ENCODE results near the gene IFT88.

DNA sequence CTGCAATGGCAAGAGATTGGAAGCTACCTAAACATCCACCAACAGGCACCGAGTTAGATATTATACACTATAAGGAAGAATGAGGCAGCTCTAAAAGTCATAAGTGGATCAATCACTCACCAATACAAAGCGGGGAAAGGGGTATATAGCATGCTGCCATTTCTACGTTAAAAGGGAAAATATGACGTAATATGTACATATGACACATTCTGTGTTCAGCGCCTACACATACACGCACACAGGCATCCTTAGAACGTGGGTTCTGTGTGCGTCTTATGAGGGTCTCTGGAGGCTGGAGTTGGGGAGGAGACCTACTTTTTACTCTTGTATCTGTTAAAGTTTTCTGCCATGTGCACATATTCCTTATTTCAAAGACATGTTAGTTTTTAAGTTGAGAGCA lies 142.4 kb downstream of the IFT88 start:
- TF ChIP-seq, protein P1, sequence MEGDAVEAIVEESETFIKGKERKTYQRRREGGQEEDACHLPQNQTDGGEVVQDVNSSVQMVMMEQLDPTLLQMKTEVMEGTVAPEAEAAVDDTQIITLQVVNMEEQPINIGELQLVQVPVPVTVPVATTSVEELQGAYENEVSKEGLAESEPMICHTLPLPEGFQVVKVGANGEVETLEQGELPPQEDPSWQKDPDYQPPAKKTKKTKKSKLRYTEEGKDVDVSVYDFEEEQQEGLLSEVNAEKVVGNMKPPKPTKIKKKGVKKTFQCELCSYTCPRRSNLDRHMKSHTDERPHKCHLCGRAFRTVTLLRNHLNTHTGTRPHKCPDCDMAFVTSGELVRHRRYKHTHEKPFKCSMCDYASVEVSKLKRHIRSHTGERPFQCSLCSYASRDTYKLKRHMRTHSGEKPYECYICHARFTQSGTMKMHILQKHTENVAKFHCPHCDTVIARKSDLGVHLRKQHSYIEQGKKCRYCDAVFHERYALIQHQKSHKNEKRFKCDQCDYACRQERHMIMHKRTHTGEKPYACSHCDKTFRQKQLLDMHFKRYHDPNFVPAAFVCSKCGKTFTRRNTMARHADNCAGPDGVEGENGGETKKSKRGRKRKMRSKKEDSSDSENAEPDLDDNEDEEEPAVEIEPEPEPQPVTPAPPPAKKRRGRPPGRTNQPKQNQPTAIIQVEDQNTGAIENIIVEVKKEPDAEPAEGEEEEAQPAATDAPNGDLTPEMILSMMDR (IDR thresholded peaks at IDR 0.05), result no peak
- TF ChIP-seq POLR2A (IDR thresholded peaks at IDR 0.05) (no peak), EP300 (IDR thresholded peaks at IDR 0.05) (no peak)
